Uterus (tissue), 4 donors: Measurements from ENCODE around the gene GRIK1. TPM values are rescaled to one million over a fixed set of nuclear protein-coding genes. Genes with fewer than 3 reads are reported as not detected.

Source experiments
- DNase-seq, 2 donors: peaks; one replicate each; pipeline ENCODE4 v3.0.0-alpha.2; 2019 to 2020
- H3K27ac ChIP-seq, 2 donors: fragments of 200-600 bp; sonication (generic); 1 replicate in 1 of 2; 2 replicates in 1 of 2; pipeline ENCODE4 v1.5.1; 2016 to 2018
- H3K27me3 ChIP-seq, 2 donors: fragments of 200-600 bp; sonication (generic); one replicate each; pipeline ENCODE4 v1.5.1; 2018 to 2019; ENCODE audit warnings: control low read depth in 1 of 2
- H3K36me3 ChIP-seq, 2 donors: fragments of 200-600 bp; sonication (generic); one replicate each; pipeline ENCODE4 v1.5.1; 2019; ENCODE audit warnings: control low read depth in 1 of 2
- H3K4me1 ChIP-seq, 2 donors: fragments of 200-600 bp; sonication (generic); one replicate each; pipeline ENCODE4 v1.5.1; 2018 to 2019; ENCODE audit warnings: control low read depth in 1 of 2
- H3K4me3 ChIP-seq, 2 donors: fragments of 200-600 bp; sonication (generic); 1 replicate in 1 of 2; 2 replicates in 1 of 2; pipeline ENCODE4 v1.5.1; 2018 to 2019; ENCODE audit warnings: mild to moderate bottlenecking in 1 of 2
- H3K9me3 ChIP-seq, 2 donors: fragments of 200-600 bp; sonication (generic); one replicate each; pipeline ENCODE4 v1.5.1; 2019; ENCODE audit warnings: control low read depth in 1 of 2
- POLR2A ChIP-seq, 2 donors: fragments of 450-650 bp; IDR thresholded peaks; one replicate each; pipeline ENCODE4 v1.6.1; 2016; ENCODE audit warnings: antibody characterized with exemption in 2 of 2, mild to moderate bottlenecking in 1 of 2, moderate library complexity in 1 of 2
- intact Hi-C: fragments of 100-400 bp; cut with DNase I; formaldehyde crosslinking; loops from one replicate; pipeline ENCODE4 v1.15.1; 2023; ENCODE audit warnings: low total_unique reads
- total RNA-seq, 4 donors: library from RNA; depleted of rRNA in 3 of 4; stranded (reverse); fragments of >200 nt in 3 of 4; gene quantifications; one replicate each; pipeline versions ENCODE4 v1.1.0 to v1.2.4, GENCODE V29; 2014 to 2023
- TF ChIP-seq, protein P1 (sequence below), 4 experiments: fragments of 200-600 bp in 2 of 4; fragments of 450-650 bp in 2 of 4; sonication (generic) in 2 of 4; IDR thresholded peaks; one replicate each; pipeline ENCODE4 v1.5.1; 2016 to 2019; ENCODE audit warnings: antibody characterized with exemption in 4 of 4, mild to moderate bottlenecking in 2 of 4, moderate library complexity in 1 of 4
- donor health status: DM: yes; HTN: yes; CAD: no.

Gene GRIK1
- total RNA-seq, 4 donors from 2014 or later: 0.12 to 4.1 TPM; not detected in 2

DNA sequence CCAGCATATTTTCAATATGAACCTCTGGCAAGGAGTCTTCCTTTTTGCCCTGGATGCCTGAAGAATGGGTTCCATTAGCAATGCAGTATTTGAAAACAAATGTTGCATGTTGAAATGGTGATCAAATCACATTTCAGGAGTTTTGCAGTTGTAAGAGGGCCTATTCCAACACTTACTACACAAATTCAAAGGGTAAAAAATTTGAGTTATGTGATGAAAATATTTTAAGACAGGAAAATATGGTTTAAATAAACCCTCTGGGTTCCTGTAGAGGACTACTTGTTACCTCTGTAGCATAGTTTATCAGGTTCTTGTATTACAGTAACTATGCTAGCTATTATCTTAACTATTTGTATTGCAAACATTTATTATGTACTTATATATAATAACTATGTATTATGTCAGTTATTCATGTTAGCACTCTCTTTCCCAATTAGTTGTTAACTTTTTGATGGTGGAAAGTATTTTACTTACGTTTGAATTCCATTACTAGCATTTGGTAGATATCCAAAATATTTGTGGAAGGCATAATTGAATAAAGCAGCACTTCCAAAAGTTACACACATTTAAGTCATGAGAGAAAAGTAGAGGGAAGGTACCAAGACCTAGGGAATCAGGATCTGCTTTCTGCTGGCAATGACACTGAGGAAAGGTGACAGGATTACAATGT is 312.9 kb downstream of the GRIK1 start:
- Histone ChIP-seq H3K27ac (no peak overlapping the region), H3K4me1 (no peaks in the 10 kb centered on the region), H3K27me3 (no peaks in the 10 kb centered on the region), H3K4me3 (no peak overlapping the region), H3K9me3 (no peaks in the 10 kb centered on the region), H3K36me3 (no peaks in the 10 kb centered on the region)
- intact Hi-C loops: no loop called here
- DNase-seq: no peak
- TF ChIP-seq, protein P1, sequence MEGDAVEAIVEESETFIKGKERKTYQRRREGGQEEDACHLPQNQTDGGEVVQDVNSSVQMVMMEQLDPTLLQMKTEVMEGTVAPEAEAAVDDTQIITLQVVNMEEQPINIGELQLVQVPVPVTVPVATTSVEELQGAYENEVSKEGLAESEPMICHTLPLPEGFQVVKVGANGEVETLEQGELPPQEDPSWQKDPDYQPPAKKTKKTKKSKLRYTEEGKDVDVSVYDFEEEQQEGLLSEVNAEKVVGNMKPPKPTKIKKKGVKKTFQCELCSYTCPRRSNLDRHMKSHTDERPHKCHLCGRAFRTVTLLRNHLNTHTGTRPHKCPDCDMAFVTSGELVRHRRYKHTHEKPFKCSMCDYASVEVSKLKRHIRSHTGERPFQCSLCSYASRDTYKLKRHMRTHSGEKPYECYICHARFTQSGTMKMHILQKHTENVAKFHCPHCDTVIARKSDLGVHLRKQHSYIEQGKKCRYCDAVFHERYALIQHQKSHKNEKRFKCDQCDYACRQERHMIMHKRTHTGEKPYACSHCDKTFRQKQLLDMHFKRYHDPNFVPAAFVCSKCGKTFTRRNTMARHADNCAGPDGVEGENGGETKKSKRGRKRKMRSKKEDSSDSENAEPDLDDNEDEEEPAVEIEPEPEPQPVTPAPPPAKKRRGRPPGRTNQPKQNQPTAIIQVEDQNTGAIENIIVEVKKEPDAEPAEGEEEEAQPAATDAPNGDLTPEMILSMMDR (IDR thresholded peaks at IDR 0.05): no peak
- no peak for TF ChIP-seq POLR2A (IDR thresholded peaks at IDR 0.05)

DNA sequence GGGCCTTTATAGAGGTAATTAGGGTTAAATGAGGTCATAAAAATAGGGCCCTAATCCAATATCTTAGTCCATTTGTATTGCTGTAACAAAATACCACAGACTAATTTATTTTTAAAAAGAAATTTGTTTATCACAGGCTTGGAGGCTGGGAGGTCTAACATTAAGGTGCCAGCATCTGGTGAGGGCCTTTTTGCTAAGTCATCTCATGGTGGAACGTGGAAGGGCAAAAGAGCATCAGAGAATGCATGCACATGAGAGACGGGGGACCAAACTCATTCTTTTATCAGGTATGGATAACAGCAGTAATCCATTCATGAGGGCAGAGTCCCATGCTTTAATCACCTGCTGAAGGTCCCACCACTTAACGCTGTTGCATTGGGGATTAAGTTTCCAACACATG is 313.8 kb downstream of the GRIK1 start:
- Histone ChIP-seq H3K4me3 (no peak overlapping the region), H3K4me1 (no peaks in the 10 kb centered on the region), H3K9me3 (no peaks in the 10 kb centered on the region), H3K27me3 (no peaks in the 10 kb centered on the region), H3K27ac (no peak overlapping the region), H3K36me3 (no peaks in the 10 kb centered on the region)
- intact Hi-C loops: no loop called here
- TF ChIP-seq, protein P1 (IDR thresholded peaks at IDR 0.05): no peak
- TF ChIP-seq POLR2A (IDR thresholded peaks at IDR 0.05): no peak
- DNase-seq: no peak

DNA sequence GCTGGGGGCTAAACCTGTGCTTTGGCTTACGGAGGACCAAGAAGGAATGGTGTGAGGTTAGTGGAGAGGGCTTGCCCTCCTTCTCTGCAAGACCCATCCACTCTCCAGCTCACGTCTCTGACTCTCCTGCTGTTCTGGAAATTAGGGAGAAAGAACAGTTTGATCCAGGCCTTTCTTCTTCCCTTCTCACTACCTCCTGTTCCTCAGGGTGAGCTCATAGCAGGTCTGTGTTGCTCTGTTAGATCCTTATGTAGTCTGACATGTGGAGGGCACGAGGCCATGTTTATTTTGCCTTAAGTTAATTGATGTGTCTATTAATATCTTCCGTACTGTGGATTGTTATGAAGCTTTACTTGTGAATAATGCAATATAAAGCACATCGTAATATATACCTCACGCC is 315.0 kb downstream of the GRIK1 start:
- H3K36me3 ChIP-seq: no peaks in the 10 kb centered on the region

DNA sequence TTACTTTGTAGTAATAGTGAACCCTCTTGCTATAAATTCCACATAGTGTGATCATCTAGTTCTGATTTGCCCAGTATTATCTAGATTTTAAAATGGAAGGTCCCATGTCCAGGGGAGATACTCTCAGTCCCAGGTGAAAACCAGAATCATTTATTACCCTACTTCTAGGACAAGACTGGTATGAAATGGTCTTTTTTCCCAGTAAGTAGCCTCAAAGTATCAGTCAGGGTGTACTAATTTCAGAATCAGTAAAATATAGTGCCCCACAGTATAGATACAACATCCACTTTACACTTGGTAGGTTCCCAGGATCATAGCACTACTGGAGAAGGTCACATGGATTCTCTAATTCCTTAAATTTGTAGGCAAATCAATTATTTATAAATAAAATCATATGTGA is 318.3 kb downstream of the GRIK1 start:
- Histone ChIP-seq H3K27me3 (no peaks in the 10 kb centered on the region), H3K4me1 (no peaks in the 10 kb centered on the region), H3K27ac (no peak overlapping the region), H3K36me3 (no peaks in the 10 kb centered on the region), H3K9me3 (no peaks in the 10 kb centered on the region), H3K4me3 (no peak overlapping the region)
- no peak for TF ChIP-seq POLR2A (IDR thresholded peaks at IDR 0.05)
- TF ChIP-seq, protein P1 (IDR thresholded peaks at IDR 0.05): no peak
- intact Hi-C loops: no loop called here
- DNase-seq: no peak

More for the DNA sequence above, 315.0 kb downstream of the GRIK1 start:
- DNase-seq: no peak
- no peak overlapping the region for H3K4me3 ChIP-seq
- TF ChIP-seq, protein P1 (IDR thresholded peaks at IDR 0.05): no peak
- TF ChIP-seq POLR2A (IDR thresholded peaks at IDR 0.05): no peak
- no peaks in the 10 kb centered on the region for H3K4me1 ChIP-seq
- no peaks in the 10 kb centered on the region for H3K27me3 ChIP-seq
- H3K9me3 ChIP-seq: no peaks in the 10 kb centered on the region
- no peak overlapping the region for H3K27ac ChIP-seq
- intact Hi-C loops: no loop called here

DNA sequence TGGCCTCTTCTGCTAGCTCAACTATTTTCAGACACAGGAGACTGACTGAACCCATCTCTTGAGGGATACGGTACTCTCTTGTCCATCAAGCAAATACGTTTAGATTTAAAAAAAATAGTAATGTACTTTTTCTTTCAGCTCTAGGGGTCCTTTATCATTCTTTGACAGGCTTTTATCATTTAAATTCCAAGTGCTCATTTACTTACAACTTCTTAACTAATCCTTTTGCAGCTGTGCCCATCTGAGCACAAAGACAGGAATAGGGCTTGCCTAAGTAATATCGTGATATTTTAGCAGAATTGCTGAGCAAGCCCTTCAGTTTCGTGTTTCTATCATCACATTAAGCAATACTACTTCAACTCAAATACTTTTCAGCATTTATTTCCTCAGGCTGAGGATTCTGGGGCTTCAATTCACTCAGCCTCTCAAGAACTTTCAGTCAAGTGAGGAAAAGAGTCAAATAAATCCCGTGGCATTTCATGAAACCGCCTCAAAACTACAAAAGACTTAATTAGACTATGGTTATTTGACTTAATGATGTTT is 323.5 kb downstream of the GRIK1 start:
- intact Hi-C loops: no loop called here
- no peaks in the 10 kb centered on the region for H3K4me1 ChIP-seq
- H3K27ac ChIP-seq: no peak overlapping the region
- DNase-seq: no peak
- no peak for TF ChIP-seq POLR2A (IDR thresholded peaks at IDR 0.05)
- TF ChIP-seq, protein P1 (IDR thresholded peaks at IDR 0.05): no peak
- no peaks in the 10 kb centered on the region for H3K36me3 ChIP-seq
- H3K27me3 ChIP-seq: no peaks in the 10 kb centered on the region
- no peaks in the 10 kb centered on the region for H3K9me3 ChIP-seq
- no peak overlapping the region for H3K4me3 ChIP-seq
